GM19463 (cell line): ENCODE results near the gene TBX6.

Experiments
- ATAC-seq: cut with Tn5 transposase; IDR thresholded peaks from one replicate; pipeline ENCODE4 v1.9.1; 2021; ENCODE audit warnings: mild to moderate bottlenecking, moderate library complexity; ENCODE audit not compliant: unreplicated experiment

Gene TBX6

GRCh38 chr16:30113711-30114333 is 22.1 kb upstream of the TBX6 start:
- ATAC-seq, result no peak

DNA sequence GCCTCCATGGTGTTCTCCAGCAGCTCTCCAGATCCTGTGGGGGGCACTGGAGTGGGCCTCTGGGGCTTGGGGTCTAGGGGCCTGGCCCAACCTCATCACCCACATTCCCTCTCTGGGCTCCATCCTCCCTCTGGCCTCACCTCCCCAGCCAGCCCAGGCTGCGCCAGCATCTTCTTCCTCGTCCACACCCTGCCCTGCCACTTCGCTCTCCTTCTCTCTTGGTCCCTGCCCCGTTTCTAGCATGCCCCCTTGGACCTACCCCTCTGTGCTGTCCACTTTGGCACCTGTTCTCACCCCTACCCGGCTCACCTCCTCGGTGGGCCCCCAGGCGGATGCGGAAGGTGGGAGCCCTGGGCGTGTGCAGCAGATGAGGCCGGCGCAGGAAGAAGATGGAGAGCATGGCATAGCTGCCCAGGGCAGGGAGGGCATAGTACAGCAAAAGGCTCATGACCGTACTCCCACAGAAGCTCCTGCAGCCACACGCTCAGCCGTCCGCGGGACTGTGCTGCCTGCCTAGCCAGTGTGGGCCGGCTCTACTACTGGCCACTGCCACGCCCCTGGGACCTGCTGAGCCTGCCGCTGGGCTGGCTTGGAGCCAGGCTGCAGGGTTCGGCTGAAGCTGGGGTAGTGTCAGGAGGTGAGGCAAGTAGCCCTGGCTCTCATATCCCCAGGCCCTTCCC is 21.4 kb upstream of the TBX6 start, which contains the start of gene GDPD3:
Gene GDPD3, minus strand, starts transcription at position 507 of the 680 bp plus-strand sequence. Its CDS starts 59 bp downstream, at position 448.
- no peak for ATAC-seq

DNA sequence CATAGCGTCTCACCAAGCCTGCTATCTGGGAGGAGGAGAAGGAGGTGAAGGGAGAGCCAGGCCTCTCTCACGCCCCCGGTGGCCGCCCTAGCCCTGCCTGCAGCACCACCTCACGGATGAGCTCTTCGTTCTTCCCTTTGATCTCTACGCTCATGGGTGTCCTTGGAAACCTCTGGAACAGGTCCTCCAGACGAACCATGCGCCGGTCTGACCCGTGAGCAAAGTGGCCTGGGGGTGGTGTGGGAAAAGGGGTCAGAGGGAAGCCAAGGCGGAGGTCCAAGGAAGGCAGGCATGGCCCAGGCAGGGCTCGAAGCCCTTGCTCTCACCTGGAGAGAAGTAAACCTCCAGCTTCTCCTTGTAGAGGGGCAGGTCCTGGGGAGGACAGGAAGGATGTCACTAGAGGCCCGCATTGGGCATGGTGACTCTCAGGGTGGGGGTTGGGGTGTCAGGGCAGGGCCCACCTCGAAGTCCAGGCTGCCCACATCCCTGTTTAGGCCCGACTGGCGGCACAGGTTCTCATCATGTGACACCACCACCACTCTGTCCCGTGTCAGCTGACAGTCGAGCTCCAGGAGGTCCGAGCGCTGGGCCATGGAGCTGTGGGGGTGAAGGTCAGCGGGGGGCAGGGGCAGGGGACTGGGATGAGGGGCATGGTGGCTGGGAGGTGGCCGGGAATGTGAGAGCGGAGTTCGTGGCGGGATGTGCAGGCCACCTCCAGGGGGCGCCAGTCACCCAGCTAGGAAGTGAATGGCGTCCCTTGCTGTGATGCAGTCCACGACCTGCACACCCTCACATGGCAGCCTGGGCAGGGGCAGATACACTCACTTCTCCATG is 20.7 kb upstream of the TBX6 start:
- no peak for ATAC-seq

DNA sequence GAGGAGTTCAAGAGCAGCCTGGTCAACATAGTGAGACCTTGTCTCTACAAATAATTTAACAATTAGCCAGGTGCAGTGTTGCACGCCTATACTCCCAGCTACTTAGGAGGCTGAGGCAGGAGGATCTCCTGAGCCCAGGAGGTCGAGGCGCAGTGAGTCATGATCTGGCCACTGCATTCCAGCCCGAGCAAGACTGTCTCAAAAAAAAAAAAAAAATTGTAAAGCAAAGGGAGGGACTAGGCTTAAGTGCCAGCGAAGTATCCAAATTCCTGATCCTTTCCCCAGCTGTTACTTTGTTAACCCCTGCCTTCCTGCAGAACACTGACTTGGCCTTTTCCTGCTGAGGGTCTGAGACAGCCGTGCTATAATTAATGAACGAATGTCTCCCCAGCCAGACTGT is 18.9 kb upstream of the TBX6 start:
- ATAC-seq, result no peak

GRCh38 chr16:30108059-30108850 is 16.5 kb upstream of the TBX6 start:
- ATAC-seq, result no peak

- ATAC-seq, result no peak
These were observed 12.8 kb upstream of the TBX6 start for GRCh38 chr16:30104492-30104891.

GRCh38 chr16:30104090-30104489 is 12.4 kb upstream of the TBX6 start:
- ATAC-seq, result no peak

- no peak for ATAC-seq
These were observed 5.3 kb upstream of the TBX6 start for GRCh38 chr16:30096862-30097563.

DNA sequence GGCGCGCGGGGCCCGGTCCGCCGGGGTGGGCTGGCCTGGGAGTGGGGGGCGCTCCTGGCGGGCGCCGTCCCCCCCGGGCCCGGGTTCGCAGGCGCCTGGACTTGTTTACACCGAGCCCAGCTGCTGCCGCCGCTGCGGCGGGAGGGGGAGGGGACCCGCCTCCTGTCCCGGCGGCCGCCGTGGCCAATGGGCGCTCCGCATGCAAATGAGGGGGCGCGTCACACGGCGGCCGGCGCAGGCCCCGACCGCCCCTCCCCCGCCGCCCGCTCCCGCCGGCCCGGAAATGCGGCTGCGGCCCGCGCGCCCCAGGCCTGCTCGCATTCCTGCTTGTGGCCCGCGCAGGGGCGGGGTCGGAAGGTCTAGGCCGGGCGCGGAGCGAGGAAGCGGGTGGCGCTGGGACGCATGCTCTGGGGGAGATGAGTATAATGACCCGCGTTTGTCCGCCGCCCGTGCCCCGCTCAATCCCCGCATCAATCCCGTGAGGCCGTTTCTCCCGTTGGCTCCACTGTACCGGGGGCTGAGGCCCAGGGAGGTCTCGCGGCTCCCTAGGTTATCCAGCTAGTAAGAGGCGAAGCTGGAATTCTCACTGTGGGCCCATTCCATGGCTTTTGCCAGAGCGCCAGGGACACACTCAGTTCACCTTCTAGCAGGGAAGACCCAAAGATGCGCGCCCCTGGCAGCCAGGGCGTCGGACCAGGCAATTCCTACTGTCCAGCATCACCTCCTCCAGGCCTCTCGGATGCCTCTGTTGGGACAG is 4.6 kb upstream of the TBX6 start, which contains the start of gene YPEL3:
Gene YPEL3, minus strand, starts transcription at position 109 of the 757 bp plus-strand sequence. CDS start 731 bp downstream, outside the sequence.
- ATAC-seq, result peak; percentile 50

- ATAC-seq, result no peak
These were observed 3.7 kb upstream of the TBX6 start for GRCh38 chr16:30095166-30096078.

DNA sequence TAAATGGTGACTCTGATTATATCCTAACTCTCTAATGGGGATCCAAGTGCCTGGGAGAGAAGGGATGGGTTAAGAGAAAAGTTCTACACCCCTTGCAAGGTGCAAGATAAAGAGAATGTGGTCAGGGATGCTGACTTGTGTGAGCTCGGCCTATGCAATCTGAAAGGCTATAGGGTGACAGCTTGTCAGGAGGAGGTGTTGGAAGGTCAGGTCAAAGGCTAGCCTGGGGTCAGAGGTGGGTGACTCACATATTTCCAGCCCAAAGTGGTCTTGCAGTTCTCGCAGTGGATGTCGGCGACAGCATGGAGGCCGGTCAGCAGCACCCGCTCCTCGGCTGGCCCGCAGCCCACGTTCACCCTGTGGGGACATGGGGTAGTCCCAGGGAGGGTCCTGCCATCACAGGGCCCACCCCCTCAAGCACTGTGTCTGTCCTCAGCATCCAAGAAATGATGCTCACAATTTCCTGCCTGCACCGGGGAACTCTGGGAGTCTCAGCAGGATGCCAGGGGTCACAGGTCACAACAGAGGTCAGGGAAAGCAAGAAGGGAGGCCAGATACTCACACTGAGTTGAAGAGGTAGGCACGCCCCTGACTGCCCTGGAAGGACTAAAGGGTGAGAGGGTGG is 2.9 kb upstream of the TBX6 start:
- ATAC-seq, result no peak

- ATAC-seq, result peak; percentile 45
These were observed 768 bp upstream of the TBX6 start for GRCh38 chr16:30092373-30093010.

DNA sequence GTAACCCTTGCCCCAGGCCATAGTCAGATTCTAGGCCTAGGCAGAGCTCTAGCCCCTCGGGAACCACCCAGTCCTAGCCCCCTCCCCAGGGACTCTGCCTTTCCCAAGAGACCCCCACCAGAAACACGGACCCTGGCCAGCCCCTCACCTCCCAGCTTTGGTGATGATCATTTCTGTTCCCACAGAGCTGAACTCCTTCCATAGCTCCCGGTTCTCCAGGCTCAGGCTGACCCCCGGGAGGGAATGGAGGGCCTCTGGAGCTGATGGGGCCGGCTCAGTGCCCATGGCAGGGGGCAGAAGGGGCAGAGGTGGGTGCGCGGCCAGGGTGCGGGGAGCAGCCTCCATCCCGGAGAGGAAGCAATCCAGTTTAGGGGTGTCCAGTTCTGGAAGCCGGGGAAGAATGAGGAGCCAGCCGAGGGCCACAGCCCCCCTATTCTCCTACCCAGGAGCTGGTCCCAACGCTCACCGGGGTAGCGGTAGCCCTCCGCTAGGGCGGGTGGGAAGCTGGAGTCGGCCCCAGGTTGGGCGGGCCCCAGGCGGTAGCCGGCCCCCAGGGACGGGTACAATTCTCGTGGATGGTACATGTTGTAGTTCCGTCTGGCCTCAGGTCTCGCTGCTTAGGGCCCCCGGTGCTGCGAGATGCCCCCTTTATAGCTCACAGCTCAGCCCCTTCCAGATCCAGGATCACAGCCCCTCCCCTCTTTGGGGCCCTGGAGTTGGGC is 953 bp downstream of the TBX6 start:
- ATAC-seq, result no peak

GRCh38 chr16:30088832-30089624 is 2.7 kb downstream of the TBX6 start:
- ATAC-seq, result no peak

DNA sequence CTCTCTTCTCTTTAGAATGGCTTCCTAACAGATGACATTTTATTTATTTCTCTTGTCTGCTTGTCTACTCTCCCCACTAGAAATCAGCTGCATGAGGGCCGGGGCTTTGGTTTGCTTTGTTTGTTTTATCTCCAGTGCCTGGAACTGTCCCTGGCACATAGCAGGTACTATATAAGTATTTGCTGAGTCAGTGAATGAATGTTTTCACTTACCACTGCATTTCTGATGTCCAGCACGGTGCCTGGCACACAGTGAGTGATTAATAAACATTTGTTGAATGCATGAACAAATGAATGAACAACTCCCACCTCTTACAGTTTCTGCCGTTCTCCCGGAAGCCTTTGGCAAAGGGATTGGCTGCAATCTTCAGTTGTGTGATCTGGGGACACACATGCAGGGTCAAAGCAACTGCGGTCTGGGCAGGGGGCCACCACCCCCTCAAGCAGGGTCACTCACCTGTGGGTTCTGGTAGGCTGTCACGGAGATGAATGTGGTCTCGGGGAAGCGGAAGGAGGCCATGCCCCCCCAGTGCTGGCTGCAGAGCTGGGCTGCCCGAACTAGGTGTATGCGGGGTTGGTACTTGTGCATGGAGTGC is 3.4 kb downstream of the TBX6 start:
- no peak for ATAC-seq
